Activated T-helper 9 cell treated with anti-CD3 and anti-CD28 coated beads, Interleukin-2, amount 50 U/mL, for 16 hours (primary cell): ENCODE results near the gene LRP1B.

Experiments
- DNase-seq: peaks from one replicate; pipeline ENCODE4 v3.0.0-alpha.2; 2020; ENCODE audit warnings: low read depth

The LRP1B gene

DNA sequence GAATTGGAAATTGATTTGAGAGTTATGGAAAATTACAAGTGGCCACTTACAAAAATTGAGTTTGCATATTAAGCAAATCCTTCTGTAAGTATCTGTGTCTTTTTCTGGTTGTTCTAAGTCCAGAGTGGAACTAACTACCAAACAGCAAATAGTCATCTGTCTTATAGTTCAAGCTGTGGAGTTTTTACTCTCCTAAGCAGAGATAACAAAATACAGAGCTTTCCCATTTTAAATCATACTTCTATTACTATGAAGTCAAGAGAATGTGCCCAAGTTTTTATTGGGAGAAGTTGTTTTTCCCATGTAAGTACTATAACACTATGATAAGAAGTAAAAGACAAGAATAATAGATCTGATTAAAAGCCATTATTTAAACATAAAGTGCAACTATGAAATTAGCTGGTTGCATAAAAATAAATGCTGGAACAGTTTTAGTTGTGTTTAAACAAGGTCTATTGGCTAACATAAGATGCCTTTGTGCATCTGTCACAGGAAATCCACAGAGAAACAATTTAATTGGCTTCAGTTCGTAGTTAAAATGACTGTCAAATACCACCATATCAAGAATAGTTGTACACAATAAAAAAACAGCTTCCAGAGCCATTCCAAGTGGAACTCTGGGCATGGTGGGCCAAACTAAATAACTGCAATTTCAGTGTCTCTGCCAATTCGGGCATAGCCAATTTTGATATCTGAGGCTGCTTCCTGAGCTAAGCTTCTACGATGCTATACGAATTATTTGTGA lies 1883.2 kb downstream of the LRP1B start:
- DNase-seq: no peak

DNA sequence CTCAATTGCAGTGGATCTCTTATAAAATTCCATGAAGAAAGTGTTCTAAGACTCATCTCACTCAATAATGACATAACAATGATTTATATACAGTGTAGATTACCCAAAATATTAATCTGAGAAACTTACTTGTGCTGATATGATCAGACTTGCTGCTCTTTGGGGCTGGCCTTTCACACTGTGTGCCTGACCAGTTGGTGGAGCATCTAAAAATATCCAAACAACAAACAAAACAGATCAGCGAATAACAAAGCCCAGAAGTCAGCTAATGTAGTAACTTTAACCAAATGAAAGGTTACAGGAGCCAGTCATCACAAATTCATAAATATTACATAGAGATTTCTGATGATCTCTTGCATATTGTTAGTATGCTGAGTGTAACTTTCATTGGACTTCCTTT lies 1883.9 kb downstream of the LRP1B start:
- DNase-seq: no peak

DNA sequence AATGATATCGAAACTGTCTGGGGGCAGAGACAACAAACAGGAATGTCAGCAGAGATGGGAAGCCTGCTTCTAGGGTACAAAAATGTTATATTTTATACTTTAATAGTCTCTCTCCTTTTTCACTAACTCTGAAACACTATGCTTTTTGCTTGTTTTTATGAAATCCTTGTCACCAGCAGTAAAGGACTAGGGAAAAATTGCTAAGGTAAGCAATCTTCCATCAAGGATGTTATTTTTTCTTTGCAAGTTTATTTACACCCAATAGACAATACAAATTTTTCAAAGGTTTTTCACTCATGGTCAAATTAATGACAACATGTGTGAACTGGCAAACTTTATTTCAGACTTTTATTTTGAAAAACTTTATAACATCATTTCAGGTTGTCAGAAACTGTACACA lies 1884.8 kb downstream of the LRP1B start:
- DNase-seq: no peak

DNA sequence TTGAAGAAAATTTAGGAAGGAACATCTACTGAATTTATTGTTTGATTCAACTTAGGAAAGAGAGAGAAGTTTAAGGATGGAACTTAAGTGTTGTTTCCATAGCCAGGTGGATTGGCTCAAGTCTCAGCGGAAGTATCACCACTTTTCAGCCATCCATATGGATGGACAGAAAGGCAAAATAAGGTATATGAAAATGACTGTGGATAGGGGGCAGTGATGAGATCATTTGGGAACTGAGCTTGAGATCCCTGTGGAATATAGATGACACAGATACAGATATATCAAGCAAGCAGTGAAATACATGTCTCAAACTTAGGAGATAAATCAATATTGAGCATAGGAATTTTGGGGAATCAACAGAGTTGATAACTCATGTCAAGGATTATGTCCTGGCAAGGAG lies 1887.9 kb downstream of the LRP1B start:
- no peak for DNase-seq

DNA sequence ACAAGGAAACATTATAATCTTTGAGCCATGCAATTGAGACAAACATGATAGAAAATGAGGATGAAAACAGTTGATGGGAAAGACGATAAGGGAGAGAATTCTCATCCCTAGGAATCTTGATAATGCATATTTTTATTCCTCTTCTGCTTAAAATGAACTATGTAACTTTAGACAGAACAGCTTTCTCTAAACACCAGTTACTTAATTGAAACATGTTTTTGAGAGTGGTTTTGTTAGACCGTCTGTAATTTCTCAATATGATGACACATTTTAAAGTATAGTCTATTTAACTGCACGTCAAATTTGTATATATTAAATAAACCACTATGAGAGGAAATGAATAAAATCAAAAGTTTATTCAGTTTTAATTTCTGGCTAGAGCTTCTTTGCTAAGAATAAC lies 1896.7 kb downstream of the LRP1B start:
- no peak for DNase-seq

DNA sequence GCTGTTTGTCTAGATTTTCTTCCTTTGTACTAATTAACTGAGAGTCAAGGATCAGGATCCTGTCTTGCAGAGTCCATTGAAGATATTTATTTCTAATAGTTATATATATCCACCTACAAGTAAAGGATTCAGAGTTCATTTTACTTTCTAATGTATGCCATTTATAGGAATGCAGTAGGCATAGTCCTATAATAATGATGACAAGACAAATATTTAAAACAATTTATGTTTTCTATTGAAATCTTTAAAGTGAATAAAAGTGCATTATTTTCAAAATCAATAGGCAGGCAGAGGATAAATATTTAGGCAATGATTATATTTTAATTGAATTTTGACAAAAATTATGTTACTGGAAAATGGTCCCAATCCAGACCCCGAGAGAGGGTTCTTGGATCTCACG lies 1919.9 kb downstream of the LRP1B start:
- DNase-seq: no peak

DNA sequence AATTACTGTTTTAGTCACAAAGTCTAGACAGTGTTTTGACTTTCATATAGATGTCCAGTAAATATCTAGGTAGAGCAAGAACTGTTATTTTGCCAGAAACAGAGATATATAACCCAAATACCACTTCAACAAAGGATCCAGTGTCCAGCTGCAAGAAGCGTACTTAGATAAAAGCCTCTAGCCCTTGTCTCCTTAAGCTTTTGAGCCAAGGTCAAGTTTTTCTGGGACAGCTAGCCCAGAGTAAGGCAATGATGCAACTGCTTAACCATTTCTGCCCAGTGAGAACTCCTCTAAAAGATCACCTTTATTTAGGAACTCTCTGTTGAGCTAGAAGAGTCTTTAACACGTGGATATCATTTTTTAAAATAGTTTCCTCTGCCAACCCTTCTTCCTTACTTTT lies 1925.7 kb downstream of the LRP1B start:
- no peak for DNase-seq

DNA sequence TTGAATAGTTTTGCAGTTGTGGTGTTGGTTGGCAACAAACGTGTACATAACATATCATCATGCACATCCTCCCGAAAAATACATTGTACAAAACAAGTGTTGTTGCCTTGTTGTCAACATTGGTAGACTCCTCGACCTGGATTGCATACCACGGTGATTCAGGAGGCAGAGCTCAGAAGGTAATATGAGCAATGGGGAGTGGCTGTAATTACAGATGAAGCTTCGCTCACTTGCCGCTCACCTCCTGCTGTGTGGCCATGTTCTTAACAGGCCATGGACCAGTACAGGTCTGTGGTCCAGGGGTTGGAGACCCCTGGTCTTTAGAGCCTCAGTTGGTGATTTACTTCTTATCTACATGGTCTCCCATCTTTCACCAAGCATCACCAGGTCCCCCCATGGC lies 1927.5 kb downstream of the LRP1B start:
- DNase-seq: no peak

DNA sequence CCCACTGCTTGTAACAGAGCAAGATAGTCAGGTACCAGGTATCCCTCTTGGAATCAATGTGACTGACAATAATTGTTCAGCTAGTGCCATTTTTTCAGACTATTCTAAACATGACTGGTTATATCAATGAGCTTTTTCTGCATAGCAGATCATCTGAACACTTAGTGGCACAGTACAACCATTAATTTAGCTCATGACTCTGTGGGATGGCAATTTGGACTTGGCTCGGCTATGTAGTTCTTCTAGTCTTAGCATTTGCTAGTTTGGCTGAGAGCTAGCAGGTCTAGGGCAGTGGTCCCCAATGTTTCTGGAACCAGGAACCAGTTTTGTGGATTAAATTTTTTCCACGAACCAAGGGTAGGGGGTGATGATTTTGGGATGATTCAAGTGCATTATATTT lies 1929.2 kb downstream of the LRP1B start:
- no peak for DNase-seq

DNA sequence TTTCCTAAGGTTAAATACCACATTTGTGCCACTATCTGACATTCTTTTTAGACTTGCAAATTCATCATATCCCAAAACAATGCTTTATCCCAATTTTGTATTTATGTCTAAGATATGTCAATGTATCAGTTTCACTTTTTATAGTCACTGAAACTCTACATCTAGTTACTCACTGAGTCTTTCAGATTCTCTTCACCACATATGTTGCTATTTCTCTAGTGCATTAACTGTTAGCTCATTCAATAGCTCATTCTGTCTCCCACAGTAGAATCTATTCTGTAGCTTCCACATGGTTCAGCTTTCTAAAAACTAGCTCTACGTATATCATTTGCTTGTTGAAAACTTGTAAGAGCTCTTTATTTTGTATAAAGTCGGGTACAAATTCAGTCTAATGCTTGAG lies 1930.1 kb downstream of the LRP1B start:
- DNase-seq: no peak

DNA sequence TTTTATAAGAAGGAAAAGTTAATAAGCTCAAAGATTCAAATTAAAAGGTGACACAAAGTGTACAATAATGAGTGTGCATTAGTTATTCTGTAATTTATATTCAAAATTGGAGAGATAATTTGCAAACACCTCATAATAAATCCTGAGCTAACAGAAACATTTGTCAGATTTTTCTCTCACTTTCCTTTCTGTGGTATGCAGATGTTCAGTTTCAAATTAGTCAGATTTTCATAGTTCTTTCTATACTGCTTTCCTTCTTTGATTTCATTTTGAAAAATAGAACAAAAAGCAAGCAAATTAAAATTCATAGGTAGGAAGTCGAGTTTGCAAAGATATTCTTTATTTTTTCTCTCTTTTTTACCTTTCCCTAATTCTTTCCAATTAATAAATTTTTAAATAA lies 1930.5 kb downstream of the LRP1B start:
- no peak for DNase-seq

DNA sequence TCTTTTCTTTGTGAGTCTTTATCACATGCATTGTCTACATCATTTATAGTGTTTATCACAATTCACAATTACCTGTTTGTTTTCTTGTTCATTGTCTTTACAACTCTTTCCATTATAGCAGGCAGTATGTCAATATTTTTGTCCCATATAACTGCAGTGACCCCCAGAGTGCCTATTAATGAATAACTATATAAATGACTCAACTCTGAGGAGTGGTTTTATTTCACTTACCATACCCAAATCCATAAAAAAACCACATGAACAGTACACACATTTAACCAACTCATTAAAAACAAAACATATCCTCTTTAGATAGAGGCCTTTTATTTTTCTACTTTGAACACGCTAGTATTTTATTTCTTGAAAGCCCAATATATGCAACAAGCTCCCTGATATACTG lies 1931.5 kb downstream of the LRP1B start:
- DNase-seq: no peak

DNA sequence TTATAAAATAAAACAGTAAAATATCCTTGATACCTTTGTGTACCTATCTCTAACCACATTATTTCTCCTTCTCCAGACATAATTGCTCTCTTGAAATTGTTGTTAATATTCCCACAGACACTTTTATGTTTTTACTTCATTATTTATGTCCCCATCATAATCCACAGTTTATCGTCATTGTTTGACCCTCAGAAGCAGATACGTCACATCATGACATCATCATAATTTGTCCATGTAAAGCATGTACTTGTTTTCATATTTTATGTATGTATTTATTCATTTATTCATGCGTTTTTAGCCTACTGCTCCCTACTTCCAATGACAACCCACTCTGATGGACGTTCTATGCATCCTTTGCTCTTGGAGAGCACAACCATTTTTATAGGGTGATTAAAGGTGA lies 1943.7 kb downstream of the LRP1B start:
- DNase-seq: no peak

DNA sequence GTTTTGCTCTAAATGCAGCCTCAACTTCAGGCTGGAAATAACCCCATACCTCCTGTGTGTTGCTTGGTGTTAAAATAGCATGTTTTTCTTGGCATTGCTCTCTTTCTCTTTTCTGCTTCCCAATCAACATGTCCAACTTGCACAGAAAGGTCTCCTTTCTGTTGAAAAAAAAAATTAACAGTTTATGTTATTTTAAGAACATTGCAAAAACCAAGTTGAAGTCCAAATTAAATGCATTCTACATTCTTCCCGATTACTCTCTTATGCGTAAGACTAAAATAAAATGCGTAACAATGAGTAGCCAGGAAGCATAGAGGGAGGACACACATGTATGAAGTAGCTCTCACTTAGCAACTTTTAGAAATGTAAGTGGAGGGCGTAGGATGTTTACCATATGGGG lies 1944.5 kb downstream of the LRP1B start:
- no peak for DNase-seq

DNA sequence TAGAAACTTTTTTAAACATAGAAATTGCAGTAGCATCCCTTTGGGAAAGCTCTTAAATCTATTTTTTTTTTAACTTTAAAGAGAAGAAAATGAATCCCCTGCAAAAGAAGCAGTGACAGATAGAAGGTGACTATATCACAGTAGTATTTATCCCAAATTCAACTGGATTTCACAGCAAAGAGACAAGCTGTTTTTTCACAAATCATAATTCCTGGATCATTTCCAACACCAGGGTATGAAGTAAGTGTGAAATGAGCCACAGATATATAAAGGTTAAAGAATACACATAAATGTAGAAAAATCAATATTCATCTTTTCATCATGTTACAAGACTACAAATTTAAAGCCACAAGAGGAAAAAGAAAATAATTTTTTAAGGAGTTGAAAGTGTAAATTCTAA lies 1945.7 kb downstream of the LRP1B start:
- DNase-seq: no peak

DNA sequence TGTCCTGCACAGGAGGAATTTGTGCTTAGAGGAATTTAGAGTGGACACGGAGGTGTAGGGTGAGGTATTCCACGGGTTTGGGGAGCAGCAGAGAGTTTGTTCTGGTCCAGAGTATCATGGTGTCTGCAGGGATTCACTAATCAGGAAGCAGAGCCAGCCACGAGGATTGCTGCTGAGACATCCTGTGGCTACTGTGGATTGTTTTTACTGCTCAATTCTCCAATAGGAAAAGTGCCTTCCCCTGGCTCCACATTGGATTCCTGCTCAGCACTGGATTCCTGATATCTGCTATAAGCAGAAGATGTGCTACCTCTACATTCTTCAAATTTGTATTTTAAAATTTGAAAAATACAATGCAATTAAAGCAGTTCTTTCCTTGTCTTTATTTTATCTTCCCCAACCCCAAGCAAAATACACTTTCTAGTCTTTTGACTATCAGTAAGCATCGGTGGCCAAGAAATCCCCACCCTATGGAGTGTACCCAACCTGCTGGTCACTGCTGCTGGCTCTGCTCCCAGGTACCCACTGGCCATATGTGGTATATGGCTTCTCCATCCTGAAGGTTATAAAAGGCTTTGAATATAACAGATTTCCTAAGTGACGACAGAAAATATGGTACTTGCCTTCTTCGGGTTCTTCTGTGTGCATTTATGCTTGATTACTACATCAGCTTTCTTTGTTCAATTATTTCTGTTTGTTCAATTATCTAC lies 1947.6 kb downstream of the LRP1B start:
- no peak for DNase-seq
